ENCODE results near the gene TNIK. TPM values are rescaled to one million over a fixed set of nuclear protein-coding genes. Genes with fewer than 3 reads are reported as not detected.

Gene TNIK
- total RNA-seq, 6 donors from 2014 or later = 23.2 to 74.4 (median 38.3) TPM

DNA sequence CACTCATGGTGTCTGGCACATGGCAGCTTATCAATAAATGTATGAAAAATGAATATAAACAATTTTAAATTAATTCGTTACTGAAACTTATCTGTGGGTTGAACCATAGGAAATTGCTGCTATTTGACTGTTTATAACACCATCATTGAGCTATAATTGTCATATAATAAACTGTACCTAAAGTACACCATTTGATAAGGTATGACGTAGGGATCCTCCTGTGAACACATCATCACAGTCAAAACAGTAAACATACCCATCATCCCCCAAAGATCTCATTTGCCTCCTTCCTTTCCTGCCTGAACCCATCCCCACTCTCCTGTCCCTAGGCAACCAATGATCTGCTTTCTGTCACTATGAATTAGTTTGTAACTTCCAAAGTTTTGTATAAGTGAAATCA, 282.7 kb downstream of the TNIK start:
- H3K36me3 ChIP-seq = no peaks in the 10 kb centered on the region
- H3K9me3 ChIP-seq = no peaks in the 10 kb centered on the region
- WGBS, 2 donors = 80 to 85% methylated on average over 2 of the region's 2 CpGs
- H3K4me1 ChIP-seq = peaks cover 0 to 3% (median 0%) of the 10 kb centered on the region in 4 donors
- H3K27me3 ChIP-seq = no peaks in the 10 kb centered on the region
- no peak overlapping the region for H3K27ac ChIP-seq
- ATAC-seq (ENCODE audit: low FRiP score in 2 of 2) (no peak), DNase-seq (no peak)
- no peak overlapping the region for H3K4me3 ChIP-seq
- no peak for TF ChIP-seq EP300 (IDR thresholded peaks at IDR 0.05)
- no peak for TF ChIP-seq POLR2A (IDR thresholded peaks at IDR 0.05)
- TF ChIP-seq POLR2AphosphoS5 (IDR thresholded peaks at IDR 0.05) = no peak

DNA sequence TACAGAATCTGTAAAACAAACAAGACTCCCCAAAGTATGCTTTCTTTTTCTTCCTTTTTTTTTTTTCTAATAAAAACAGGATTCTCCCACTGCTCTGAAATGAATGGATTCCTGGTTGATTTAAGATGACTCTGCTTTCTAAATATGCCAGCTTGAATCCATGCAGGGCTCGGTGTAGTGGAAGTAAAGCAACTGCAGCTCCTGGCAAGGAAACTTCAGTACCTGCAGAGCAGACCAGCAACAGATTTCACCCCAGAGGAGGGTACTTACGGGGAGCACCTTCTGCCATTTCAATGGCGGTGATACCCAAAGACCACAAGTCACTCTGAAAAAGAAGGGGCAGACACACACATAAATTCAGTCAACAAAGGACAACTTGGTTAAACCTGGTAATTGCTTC, 283.1 kb downstream of the TNIK start:
- WGBS, 2 donors = 95 to 96% methylated on average over 3 of the region's 3 CpGs
- H3K4me1 ChIP-seq = peaks cover 0 to 3% (median 0%) of the 10 kb centered on the region in 4 donors
- no peak overlapping the region for H3K27ac ChIP-seq
- no peak overlapping the region for H3K4me3 ChIP-seq
- ATAC-seq (ENCODE audit: low FRiP score in 2 of 2) (no peak), DNase-seq (no peak)
- no peaks in the 10 kb centered on the region for H3K36me3 ChIP-seq
- H3K9me3 ChIP-seq = no peaks in the 10 kb centered on the region
- H3K27me3 ChIP-seq = no peaks in the 10 kb centered on the region
- TF ChIP-seq POLR2AphosphoS5 (IDR thresholded peaks at IDR 0.05) (no peak), POLR2A (IDR thresholded peaks at IDR 0.05) (no peak), EP300 (IDR thresholded peaks at IDR 0.05) (no peak)
- TF ChIP-seq, protein P1, sequence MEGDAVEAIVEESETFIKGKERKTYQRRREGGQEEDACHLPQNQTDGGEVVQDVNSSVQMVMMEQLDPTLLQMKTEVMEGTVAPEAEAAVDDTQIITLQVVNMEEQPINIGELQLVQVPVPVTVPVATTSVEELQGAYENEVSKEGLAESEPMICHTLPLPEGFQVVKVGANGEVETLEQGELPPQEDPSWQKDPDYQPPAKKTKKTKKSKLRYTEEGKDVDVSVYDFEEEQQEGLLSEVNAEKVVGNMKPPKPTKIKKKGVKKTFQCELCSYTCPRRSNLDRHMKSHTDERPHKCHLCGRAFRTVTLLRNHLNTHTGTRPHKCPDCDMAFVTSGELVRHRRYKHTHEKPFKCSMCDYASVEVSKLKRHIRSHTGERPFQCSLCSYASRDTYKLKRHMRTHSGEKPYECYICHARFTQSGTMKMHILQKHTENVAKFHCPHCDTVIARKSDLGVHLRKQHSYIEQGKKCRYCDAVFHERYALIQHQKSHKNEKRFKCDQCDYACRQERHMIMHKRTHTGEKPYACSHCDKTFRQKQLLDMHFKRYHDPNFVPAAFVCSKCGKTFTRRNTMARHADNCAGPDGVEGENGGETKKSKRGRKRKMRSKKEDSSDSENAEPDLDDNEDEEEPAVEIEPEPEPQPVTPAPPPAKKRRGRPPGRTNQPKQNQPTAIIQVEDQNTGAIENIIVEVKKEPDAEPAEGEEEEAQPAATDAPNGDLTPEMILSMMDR (IDR thresholded peaks at IDR 0.05) = no peak

DNA sequence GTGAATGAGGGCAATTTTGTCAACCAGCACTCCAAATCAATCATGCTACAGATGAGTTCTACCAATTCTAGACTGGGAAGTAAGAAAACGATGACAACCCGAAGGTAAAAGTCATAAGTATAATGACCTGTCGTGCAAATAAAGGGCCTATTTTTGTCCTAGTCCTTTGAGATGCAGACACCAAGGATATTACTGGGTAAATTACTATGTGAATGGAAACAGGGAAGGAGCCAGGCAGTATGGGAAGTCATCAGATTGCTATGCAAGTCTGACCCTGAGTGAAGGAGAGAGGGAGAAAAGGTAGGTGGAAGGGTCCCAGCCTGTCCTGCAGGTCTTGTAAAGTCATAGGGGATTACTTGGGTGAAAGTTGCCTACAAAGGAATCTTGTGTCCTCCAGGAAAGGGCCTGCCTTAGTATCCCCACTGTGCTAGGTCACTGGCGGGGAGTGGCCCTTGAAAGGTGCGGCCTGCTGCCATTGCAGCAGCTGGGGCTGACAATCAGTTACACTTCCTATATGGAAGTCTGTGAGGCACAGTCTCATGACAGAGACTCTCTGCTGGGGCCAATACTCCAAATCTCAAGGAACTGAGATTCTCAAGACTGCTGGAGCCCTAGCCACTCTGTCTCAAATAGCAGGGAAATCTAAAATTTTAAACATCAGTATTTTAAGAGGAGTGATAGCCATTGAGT, 283.8 kb downstream of the TNIK start:
- Histone ChIP-seq H3K27me3 (no peaks in the 10 kb centered on the region), H3K36me3 (no peaks in the 10 kb centered on the region)
- WGBS, 2 donors = 84 to 90% methylated on average over 4 to 5 of the region's 5 CpGs

DNA sequence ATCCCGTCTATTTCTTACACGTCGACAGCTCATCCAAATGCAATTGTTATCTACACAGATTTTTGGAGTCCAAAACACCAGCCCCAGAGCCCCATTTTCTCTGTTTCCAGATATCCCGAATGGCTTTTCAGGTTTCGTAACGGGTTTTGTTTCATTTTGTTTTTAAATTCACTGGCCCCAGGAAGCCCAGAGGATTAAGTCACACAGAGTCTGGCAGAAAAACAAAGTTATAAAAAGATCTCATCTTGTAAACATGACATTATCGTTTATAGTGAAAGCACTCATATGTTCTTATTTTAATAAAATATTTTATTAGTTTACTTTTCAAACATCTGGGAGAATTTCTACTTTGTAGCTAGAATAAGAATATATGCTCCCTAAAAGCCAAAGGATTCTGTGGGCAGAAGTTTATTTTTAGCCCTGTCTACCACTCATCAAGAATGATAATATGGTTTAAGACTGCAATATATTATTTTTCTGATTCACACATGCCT, 284.4 kb downstream of the TNIK start:
- no peak overlapping the region for H3K4me3 ChIP-seq
- ATAC-seq (ENCODE audit: low FRiP score in 2 of 2) = no peak
- 66 to 67% methylated on average over 7 of the region's 7 CpGs for WGBS, 2 donors
- H3K4me1 ChIP-seq = peaks cover 0 to 3% (median 0%) of the 10 kb centered on the region in 4 donors
- no peaks in the 10 kb centered on the region for H3K36me3 ChIP-seq
- H3K27me3 ChIP-seq = no peaks in the 10 kb centered on the region
- H3K27ac ChIP-seq = peak overlapping the region; percentile 3 to 55 (median 21)
- TF ChIP-seq EP300 (IDR thresholded peaks at IDR 0.05) (no peak), POLR2A (IDR thresholded peaks at IDR 0.05) (no peak), POLR2AphosphoS5 (IDR thresholded peaks at IDR 0.05) (no peak)
- TF ChIP-seq, protein P1 (IDR thresholded peaks at IDR 0.05) = no peak
- no peaks in the 10 kb centered on the region for H3K9me3 ChIP-seq
- no peak for DNase-seq

More for the DNA sequence above, 283.8 kb downstream of the TNIK start:
- no peak overlapping the region for H3K4me3 ChIP-seq
- peaks cover 0 to 3% (median 0%) of the 10 kb centered on the region in 4 donors for H3K4me1 ChIP-seq
- ATAC-seq (ENCODE audit: low FRiP score in 2 of 2) = no peak
- H3K9me3 ChIP-seq = no peaks in the 10 kb centered on the region
- peak overlapping the region; percentile 3 to 60 (median 38) for H3K27ac ChIP-seq
- no peak for TF ChIP-seq POLR2A (IDR thresholded peaks at IDR 0.05)
- TF ChIP-seq POLR2AphosphoS5 (IDR thresholded peaks at IDR 0.05) = no peak
- TF ChIP-seq, protein P1 (IDR thresholded peaks at IDR 0.05) = no peak
- no peak for TF ChIP-seq EP300 (IDR thresholded peaks at IDR 0.05)
- DNase-seq = peak in 1 of 2 donors; percentile 13

DNA sequence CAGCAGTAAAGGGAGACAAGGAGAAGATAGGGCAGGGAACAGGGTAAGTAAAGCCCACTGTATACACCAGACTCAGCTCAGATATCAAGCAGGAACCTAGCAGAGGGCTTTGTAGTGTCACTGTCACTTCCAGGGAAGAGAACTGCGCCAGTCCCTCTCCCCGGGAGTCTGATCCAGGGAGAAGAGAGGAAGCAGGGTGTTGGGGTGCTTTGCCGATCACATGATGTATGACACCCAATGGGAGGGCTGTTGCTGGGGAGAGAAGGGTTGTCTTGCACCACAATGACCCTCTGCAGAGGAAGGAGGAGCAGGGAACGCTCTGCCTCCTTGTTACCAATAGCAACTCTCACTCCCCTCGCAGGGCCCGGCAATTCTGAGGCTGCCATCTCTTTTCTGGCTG, 286.5 kb downstream of the TNIK start:
- H3K27ac ChIP-seq = peak overlapping the region in 1 of 4 donors; percentile 11
- H3K9me3 ChIP-seq = no peaks in the 10 kb centered on the region
- peaks cover 0 to 3% (median 0%) of the 10 kb centered on the region in 4 donors for H3K4me1 ChIP-seq
- peak in 1 of 2 donors; percentile 49 for DNase-seq
- ATAC-seq (ENCODE audit: low FRiP score in 2 of 2) = peak; percentile 44 to 84
- WGBS, 2 donors = 38 to 56% methylated on average over 6 of the region's 6 CpGs
- H3K4me3 ChIP-seq = no peak overlapping the region
- H3K27me3 ChIP-seq = no peaks in the 10 kb centered on the region
- TF ChIP-seq, protein P1 (IDR thresholded peaks at IDR 0.05) = no peak
- TF ChIP-seq POLR2A (IDR thresholded peaks at IDR 0.05) (peak in 1 of 4 donors; percentile 35), EP300 (IDR thresholded peaks at IDR 0.05) (no peak), POLR2AphosphoS5 (IDR thresholded peaks at IDR 0.05) (no peak)
- H3K36me3 ChIP-seq = no peaks in the 10 kb centered on the region

All from upper lobe of left lung (tissue), 6 donors.